CD4-positive, alpha-beta memory T cell (primary cell): Measurements from ENCODE around the gene EGLN1. TPM values are rescaled to one million over a fixed set of nuclear protein-coding genes. Genes with fewer than 3 reads are reported as not detected.
A peak's percentile ranks its signal among the peaks of the same experiment; 100 is the strongest.

Experiments used
- CTCF ChIA-PET: fragments of 350-600 bp; sonication (Branson Sonifier 250); formaldehyde crosslinking; loops from one replicate; lab custom pipeline; 2021; ENCODE audit warnings: inconsistent platforms; ENCODE audit not compliant: partially characterized antibody; lab: Charles Lee
- POLR2A ChIA-PET: fragments of 350-600 bp; sonication (Branson Sonifier 250); formaldehyde crosslinking; loops from one replicate; lab custom pipeline; 2021; ENCODE audit not compliant: partially characterized antibody; lab: Charles Lee
- DNase-seq, 5 donors: peaks; one replicate each; pipeline versions ENCODE4 v3.0.0 to v3.0.0-alpha.2; 2020 to 2022; ENCODE audit warnings: mixed read lengths in 1 of 5
- H3K27ac ChIP-seq: one replicate; pipeline ENCODE4 v1.7.0; 2013; ENCODE audit warnings: low read depth, low read length
- H3K27me3 ChIP-seq: 2 replicates; pipeline ENCODE4 v1.7.0; 2013; ENCODE audit warnings: mild to moderate bottlenecking, low read length, moderate library complexity; ENCODE audit not compliant: insufficient read depth
- H3K36me3 ChIP-seq: 2 replicates; pipeline ENCODE4 v1.7.0; 2013; ENCODE audit warnings: mild to moderate bottlenecking, low read length, moderate library complexity; ENCODE audit not compliant: insufficient read depth
- H3K4me1 ChIP-seq: 2 replicates; pipeline ENCODE4 v1.7.0; 2013; ENCODE audit warnings: mild to moderate bottlenecking, low read length, moderate library complexity; ENCODE audit not compliant: insufficient read depth
- H3K4me3 ChIP-seq, 2 donors: one replicate each; pipeline ENCODE4 v1.7.0; 2013; ENCODE audit warnings: low read length in 2 of 2, mild to moderate bottlenecking in 1 of 2
- H3K9me3 ChIP-seq, 2 donors: one replicate each; pipeline ENCODE4 v1.7.0; 2013; ENCODE audit warnings: low read length in 2 of 2, control low read depth in 1 of 2; ENCODE audit not compliant: control insufficient read depth in 1 of 2
- H3K27ac Mint-ChIP-seq, 7 donors: one replicate each; pipeline ENCODE4 v1.8.0; 2020 to 2021; ENCODE audit warnings: mixed read lengths in 7 of 7, mild to moderate bottlenecking in 6 of 7, inconsistent platforms in 3 of 7, moderate library complexity in 3 of 7
- H3K27me3 Mint-ChIP-seq, 2 donors: one replicate each; pipeline ENCODE4 v1.8.0; 2020 to 2021; ENCODE audit warnings: mixed read lengths in 2 of 2
- H3K36me3 Mint-ChIP-seq, 2 donors: one replicate each; pipeline ENCODE4 v1.8.0; 2020 to 2021; ENCODE audit warnings: mixed read lengths in 2 of 2, inconsistent platforms in 1 of 2, mild to moderate bottlenecking in 1 of 2
- H3K4me1 Mint-ChIP-seq, 4 donors: one replicate each; pipeline ENCODE4 v1.8.0; 2020 to 2021; ENCODE audit warnings: mixed read lengths in 4 of 4, mild to moderate bottlenecking in 1 of 4
- H3K4me3 Mint-ChIP-seq, 8 donors: one replicate each; pipeline ENCODE4 v1.8.0; 2020 to 2021; ENCODE audit warnings: mixed read lengths in 8 of 8, mild to moderate bottlenecking in 7 of 8, moderate library complexity in 6 of 8, inconsistent platforms in 3 of 8
- H3K9me3 Mint-ChIP-seq, 8 donors: one replicate each; pipeline ENCODE4 v1.8.0; 2020 to 2021; ENCODE audit warnings: mixed read lengths in 8 of 8, mild to moderate bottlenecking in 5 of 8, inconsistent platforms in 3 of 8, moderate library complexity in 1 of 8
- intact Hi-C: fragments of 100-400 bp; cut with micrococcal nuclease; formaldehyde crosslinking; loops from one replicate; pipeline ENCODE4 v1.15.1; 2023
- polyA plus RNA-seq, 2 donors: library from polyadenylated mRNA; unstranded; fragments of 300-500 nt; fragmentation: Illumina TruSeq; gene quantifications; one replicate each; pipeline ENCODE4 v1.2.3, GENCODE V29; 2021
- total RNA-seq, 2 experiments: library from RNA; stranded (reverse); gene quantifications; one replicate each; pipeline ENCODE4 v1.2.3, GENCODE V29; 2021

Gene EGLN1
- total and polyA plus RNA-seq, 4 experiments from 2014 or later = 23.5 to 32.1 (median 27.7) TPM

- peaks cover 7% of the 10 kb centered on the region for H3K4me1 ChIP-seq
- POLR2A ChIA-PET = no interaction called here
- intact Hi-C loops = no loop called here
- H3K27ac Mint-ChIP-seq = peak overlapping the region in 3 of 7 donors; percentile 1 to 32 (median 25)
- no peaks in the 10 kb centered on the region for H3K9me3 Mint-ChIP-seq
- no peaks in the 10 kb centered on the region for H3K27me3 Mint-ChIP-seq
- H3K27me3 ChIP-seq = no peaks in the 10 kb centered on the region
- H3K27ac ChIP-seq = no peak overlapping the region
- CTCF ChIA-PET = interaction anchor here (1.2 kb wide), 1 partner anchor 15 kb away, joined by 3 read pairs; no protein-coding TSS in a partner anchor
- no peak overlapping the region for H3K4me3 Mint-ChIP-seq
- no peaks in the 10 kb centered on the region for H3K9me3 ChIP-seq
- no peak for DNase-seq
- peaks cover 14 to 19% (median 15%) of the 10 kb centered on the region in 4 donors for H3K4me1 Mint-ChIP-seq
- H3K36me3 ChIP-seq = no peaks in the 10 kb centered on the region
- no peak overlapping the region for H3K4me3 ChIP-seq
- H3K36me3 Mint-ChIP-seq = peaks cover 7 to 28% of the 10 kb centered on the region in 2 donors
Measured at GRCh38 chr1:231372501-231372900, 49.6 kb downstream of the EGLN1 start.

DNA sequence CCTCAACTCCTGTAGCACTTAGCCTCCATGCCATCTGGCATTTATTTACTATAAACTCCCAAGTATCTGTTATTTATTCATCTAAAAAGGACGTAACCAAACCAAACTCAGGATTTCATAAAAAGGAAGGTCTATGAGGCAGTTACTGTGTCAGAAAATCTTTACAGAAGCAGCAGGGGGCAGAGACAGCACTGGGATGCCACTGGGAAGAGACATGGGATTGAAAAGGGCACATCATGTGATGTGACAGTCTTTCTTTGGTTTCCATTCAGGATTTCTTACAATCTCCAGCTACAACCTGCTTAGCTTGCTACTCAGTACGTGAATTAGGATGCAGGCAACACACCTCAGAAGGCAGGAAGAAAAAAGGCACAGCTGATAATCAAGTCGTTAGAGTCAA lies 52.8 kb downstream of the EGLN1 start:
- H3K27ac ChIP-seq = no peak overlapping the region
- intact Hi-C loops = no loop called here
- CTCF ChIA-PET = interaction anchor here (0.7 to 0.9 kb wide), 2 partner anchors 12 to 221 kb away, joined by 3 read pairs; no protein-coding TSS in a partner anchor
- DNase-seq = no peak
- H3K9me3 Mint-ChIP-seq = no peaks in the 10 kb centered on the region
- H3K27me3 ChIP-seq = no peaks in the 10 kb centered on the region
- no peaks in the 10 kb centered on the region for H3K27me3 Mint-ChIP-seq
- no peaks in the 10 kb centered on the region for H3K9me3 ChIP-seq
- peak overlapping the region in 1 of 7 donors; percentile 79 for H3K27ac Mint-ChIP-seq
- POLR2A ChIA-PET = no interaction called here
- H3K4me1 ChIP-seq = no peaks in the 10 kb centered on the region
- peaks cover 17 to 51% of the 10 kb centered on the region in 2 donors for H3K36me3 Mint-ChIP-seq
- peaks cover 5 to 8% (median 6%) of the 10 kb centered on the region in 4 donors for H3K4me1 Mint-ChIP-seq
- peaks cover 10% of the 10 kb centered on the region for H3K36me3 ChIP-seq
- H3K4me3 Mint-ChIP-seq = no peak overlapping the region
- no peak overlapping the region for H3K4me3 ChIP-seq

DNA sequence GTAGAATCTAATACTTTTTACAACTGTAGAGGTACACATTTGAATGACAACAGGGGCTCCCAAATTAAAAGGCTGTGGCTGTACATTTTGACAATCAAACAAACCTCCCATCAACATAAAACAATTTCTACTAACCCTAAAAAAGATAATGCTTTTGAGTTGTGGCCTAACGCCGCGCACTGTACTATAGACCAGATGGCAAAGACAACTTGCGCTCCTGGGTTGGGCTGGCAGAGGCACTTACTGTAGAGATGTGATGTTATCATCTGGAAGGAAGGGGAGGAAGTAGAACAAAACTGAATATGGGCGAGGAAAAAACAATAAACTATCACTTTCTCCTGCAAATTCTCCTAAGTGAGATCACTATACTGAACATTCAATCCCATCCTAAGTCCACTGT lies 57.9 kb downstream of the EGLN1 start:
- H3K27me3 Mint-ChIP-seq = no peaks in the 10 kb centered on the region
- H3K27ac Mint-ChIP-seq = peak overlapping the region in 4 of 7 donors; percentile 1 to 79 (median 41)
- peaks cover 17 to 39% of the 10 kb centered on the region in 2 donors for H3K36me3 Mint-ChIP-seq
- no peaks in the 10 kb centered on the region for H3K27me3 ChIP-seq
- ChIA-PET POLR2A (interaction anchor here (1.1 to 1.4 kb wide), 2 partner anchors 26 to 48 kb away, joined by 3 to 5 read pairs; partner anchors contain the start of genes EXOC8 and SPRTN), CTCF (no interaction called here)
- H3K27ac ChIP-seq = no peak overlapping the region
- H3K4me1 ChIP-seq = no peaks in the 10 kb centered on the region
- no peaks in the 10 kb centered on the region for H3K9me3 Mint-ChIP-seq
- intact Hi-C loops = no loop called here
- no peak for DNase-seq
- no peaks in the 10 kb centered on the region for H3K9me3 ChIP-seq
- peaks cover 0 to 7% (median 4%) of the 10 kb centered on the region in 4 donors for H3K4me1 Mint-ChIP-seq
- peaks cover 10% of the 10 kb centered on the region for H3K36me3 ChIP-seq
- no peak overlapping the region for H3K4me3 Mint-ChIP-seq
- H3K4me3 ChIP-seq = no peak overlapping the region

DNA sequence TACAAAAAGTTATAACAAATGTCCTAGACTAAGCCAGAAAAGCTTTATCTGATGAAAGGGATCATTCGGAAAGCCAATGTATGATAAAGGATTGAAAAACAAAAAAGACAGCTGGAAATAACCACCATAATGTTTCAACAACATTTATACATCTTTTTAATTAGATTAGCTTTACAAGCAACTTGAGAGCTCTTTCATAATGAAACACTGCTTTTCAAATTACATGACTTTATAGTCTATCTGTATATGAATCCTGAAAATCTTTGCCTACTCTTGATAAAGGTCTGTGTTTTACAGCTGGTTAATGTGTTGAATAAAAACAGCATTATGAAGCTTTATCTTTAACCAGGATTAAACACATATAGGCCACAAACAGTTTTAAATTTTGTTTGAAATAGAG lies 58.5 kb downstream of the EGLN1 start:
- peak overlapping the region in 3 of 7 donors; percentile 3 to 66 (median 14) for H3K27ac Mint-ChIP-seq
- DNase-seq = no peak

DNA sequence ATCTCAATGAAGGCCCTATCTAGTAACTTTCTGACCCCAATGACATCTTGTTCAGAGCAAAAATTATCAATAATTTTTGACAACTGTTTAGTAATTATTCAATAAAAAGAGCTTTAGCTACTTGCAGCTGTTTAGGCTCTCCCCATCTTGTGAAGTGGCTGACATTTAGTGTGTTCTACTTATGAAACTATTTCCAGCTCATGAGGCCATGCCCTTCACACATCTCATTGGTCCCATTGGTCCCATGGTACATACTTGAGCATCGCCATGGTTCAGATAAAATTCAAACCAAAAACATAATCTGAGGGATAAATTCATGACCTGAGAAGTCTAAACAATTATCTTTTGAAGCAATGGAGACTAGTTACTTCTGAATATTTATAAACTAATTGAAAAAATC lies 59.8 kb downstream of the EGLN1 start:
- Mint-ChIP-seq H3K4me1 (peaks cover 8 to 13% (median 10%) of the 10 kb centered on the region in 4 donors), H3K9me3 (no peaks in the 10 kb centered on the region), H3K27me3 (no peaks in the 10 kb centered on the region), H3K27ac (peak overlapping the region in 2 of 7 donors; percentile 75 to 80), H3K4me3 (no peak overlapping the region), H3K36me3 (peaks cover 14 to 28% of the 10 kb centered on the region in 2 donors)
- peaks cover 5% of the 10 kb centered on the region for H3K4me1 ChIP-seq
- no peaks in the 10 kb centered on the region for H3K27me3 ChIP-seq
- ChIA-PET POLR2A (no interaction called here), CTCF (interaction anchor here (0.7 to 1.8 kb wide), 8 partner anchors 16 to 269 kb away, joined by 3 to 12 read pairs (median 5); partner anchors contain the start of genes EXOC8 and SPRTN)
- H3K27ac ChIP-seq = no peak overlapping the region
- H3K4me3 ChIP-seq = no peak overlapping the region
- no peaks in the 10 kb centered on the region for H3K9me3 ChIP-seq
- H3K36me3 ChIP-seq = peaks cover 8% of the 10 kb centered on the region
- intact Hi-C loops = no loop called here
- DNase-seq = no peak

More for the DNA sequence above, 58.5 kb downstream of the EGLN1 start:
- no peaks in the 10 kb centered on the region for H3K27me3 ChIP-seq
- no peak overlapping the region for H3K4me3 ChIP-seq
- ChIA-PET CTCF (interaction anchor here (1.3 to 1.8 kb wide), 5 partner anchors 164 to 268 kb away, joined by 3 to 12 read pairs (median 6); no protein-coding TSS in a partner anchor), POLR2A (interaction anchor here (1.1 to 1.4 kb wide), 2 partner anchors 26 to 48 kb away, joined by 3 to 5 read pairs; partner anchors contain the start of genes EXOC8 and SPRTN)
- no peak overlapping the region for H3K27ac ChIP-seq
- Mint-ChIP-seq H3K36me3 (peaks cover 14 to 34% of the 10 kb centered on the region in 2 donors), H3K4me3 (no peak overlapping the region), H3K9me3 (no peaks in the 10 kb centered on the region), H3K27me3 (no peaks in the 10 kb centered on the region), H3K4me1 (peaks cover 0 to 5% (median 4%) of the 10 kb centered on the region in 4 donors)
- H3K4me1 ChIP-seq = no peaks in the 10 kb centered on the region
- H3K36me3 ChIP-seq = peaks cover 10% of the 10 kb centered on the region
- H3K9me3 ChIP-seq = no peaks in the 10 kb centered on the region
- intact Hi-C loops = no loop called here

DNA sequence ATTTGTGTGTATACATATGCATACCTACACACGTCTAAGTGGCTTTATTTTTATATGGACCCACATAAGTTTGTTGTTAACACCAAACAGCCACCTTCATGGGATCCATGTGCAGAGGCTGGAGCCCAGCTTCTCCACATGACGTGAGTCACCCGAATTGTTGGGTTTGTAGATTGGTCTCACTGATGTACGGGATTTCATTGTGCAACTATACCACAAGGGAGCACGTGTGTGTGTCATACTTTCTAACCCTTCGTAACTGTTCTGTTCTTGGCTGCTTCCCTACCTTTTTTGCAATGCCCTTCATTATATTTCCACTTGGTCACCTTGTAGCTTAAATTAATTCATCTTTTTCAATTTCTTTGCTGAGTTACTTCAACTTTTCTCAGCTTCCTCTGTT lies 63.0 kb downstream of the EGLN1 start:
- no peaks in the 10 kb centered on the region for H3K9me3 Mint-ChIP-seq
- Histone ChIP-seq H3K4me1 (peaks cover 5% of the 10 kb centered on the region), H3K36me3 (no peaks in the 10 kb centered on the region), H3K9me3 (no peaks in the 10 kb centered on the region), H3K27ac (no peak overlapping the region), H3K27me3 (no peaks in the 10 kb centered on the region), H3K4me3 (no peak overlapping the region)
- H3K4me1 Mint-ChIP-seq = peaks cover 5 to 10% (median 9%) of the 10 kb centered on the region in 4 donors
- CTCF ChIA-PET = interaction anchor here (0.8 to 8.7 kb wide), 5 partner anchors 13 to 243 kb away, joined by 3 to 146 read pairs (median 3); partner anchors contain the start of genes EXOC8 and SPRTN
- POLR2A ChIA-PET = no interaction called here
- H3K4me3 Mint-ChIP-seq = no peak overlapping the region
- H3K27ac Mint-ChIP-seq = no peak overlapping the region
- H3K27me3 Mint-ChIP-seq = no peaks in the 10 kb centered on the region
- intact Hi-C loops = loop anchor here (2.0 to 5.0 kb wide), 3 partner anchors 64 to 398 kb away; partner anchors contain the start of genes EGLN1 and TSNAX
- peaks cover 5 to 6% of the 10 kb centered on the region in 2 donors for H3K36me3 Mint-ChIP-seq
- no peak for DNase-seq

DNA sequence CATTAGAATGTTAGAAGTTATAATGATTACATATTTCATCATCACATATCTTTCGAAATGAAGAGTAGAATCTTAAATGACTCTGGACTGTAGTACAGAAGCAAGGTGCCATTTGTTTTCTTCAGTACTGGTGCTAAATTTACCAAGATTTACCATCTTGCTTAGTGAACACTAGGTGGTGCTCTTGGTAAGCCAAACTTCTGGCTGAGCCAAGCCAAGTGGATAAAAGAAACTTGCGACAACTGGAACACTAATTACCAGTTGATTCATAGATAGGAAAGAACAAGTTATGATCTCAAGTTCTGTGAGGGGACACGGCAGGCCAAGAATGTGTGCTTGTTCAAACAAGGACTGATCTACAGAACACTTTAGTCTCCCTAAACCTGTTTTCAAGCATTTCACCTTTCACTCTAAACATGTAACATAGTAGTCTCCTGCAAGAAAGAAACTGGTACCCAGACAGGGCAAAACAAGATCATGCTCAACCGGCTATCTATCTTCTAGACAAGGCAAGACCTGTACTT lies 64.2 kb downstream of the EGLN1 start:
- intact Hi-C loops = loop anchor here (1.0 to 5.0 kb wide), 7 partner anchors 19 to 399 kb away; partner anchors contain the start of genes EGLN1, SPRTN and TSNAX
- Mint-ChIP-seq H3K4me3 (no peak overlapping the region), H3K9me3 (no peaks in the 10 kb centered on the region), H3K27ac (peak overlapping the region in 5 of 7 donors; percentile 20 to 65 (median 29)), H3K36me3 (peaks cover 5 to 11% of the 10 kb centered on the region in 2 donors), H3K4me1 (peaks cover 5 to 9% (median 9%) of the 10 kb centered on the region in 4 donors), H3K27me3 (no peaks in the 10 kb centered on the region)
- DNase-seq = peak; percentile 53 to 62 (median 58)
- CTCF ChIA-PET = interaction anchor here (0.7 to 8.7 kb wide), 29 partner anchors 9 to 1778 kb away, joined by 3 to 146 read pairs (median 3); partner anchors contain the start of genes EXOC8 and SPRTN
- H3K27me3 ChIP-seq = no peaks in the 10 kb centered on the region
- H3K4me3 ChIP-seq = no peak overlapping the region
- POLR2A ChIA-PET = interaction anchor here (1.1 to 1.2 kb wide), 2 partner anchors 20 to 63 kb away, joined by 6 to 11 read pairs; partner anchors contain the start of genes EXOC8 and SPRTN
- no peaks in the 10 kb centered on the region for H3K9me3 ChIP-seq
- no peak overlapping the region for H3K27ac ChIP-seq
- peaks cover 5% of the 10 kb centered on the region for H3K4me1 ChIP-seq
- peaks cover 4% of the 10 kb centered on the region for H3K36me3 ChIP-seq
